Activated CD8-positive, alpha-beta memory T cell treated with anti-CD3 and anti-CD28 coated beads for 4 hours (primary cell): Measurements from ENCODE around the gene ANKRD12.

Source experiments
- DNase-seq, 2 donors: peaks; one replicate each; pipeline ENCODE4 v3.0.0-alpha.2; 2020; ENCODE audit warnings: low read depth in 2 of 2

ANKRD12 gene

GRCh38 chr18:9106094-9106493 lies 30.5 kb upstream of the ANKRD12 start:
- DNase-seq: no peak

- no peak for DNase-seq
Observed at GRCh38 chr18:9106800-9107584, 29.6 kb upstream of the ANKRD12 start.

GRCh38 chr18:9108911-9109310 lies 27.7 kb upstream of the ANKRD12 start:
- no peak for DNase-seq

- no peak for DNase-seq
Observed at GRCh38 chr18:9109523-9109922, 27.1 kb upstream of the ANKRD12 start.

DNA sequence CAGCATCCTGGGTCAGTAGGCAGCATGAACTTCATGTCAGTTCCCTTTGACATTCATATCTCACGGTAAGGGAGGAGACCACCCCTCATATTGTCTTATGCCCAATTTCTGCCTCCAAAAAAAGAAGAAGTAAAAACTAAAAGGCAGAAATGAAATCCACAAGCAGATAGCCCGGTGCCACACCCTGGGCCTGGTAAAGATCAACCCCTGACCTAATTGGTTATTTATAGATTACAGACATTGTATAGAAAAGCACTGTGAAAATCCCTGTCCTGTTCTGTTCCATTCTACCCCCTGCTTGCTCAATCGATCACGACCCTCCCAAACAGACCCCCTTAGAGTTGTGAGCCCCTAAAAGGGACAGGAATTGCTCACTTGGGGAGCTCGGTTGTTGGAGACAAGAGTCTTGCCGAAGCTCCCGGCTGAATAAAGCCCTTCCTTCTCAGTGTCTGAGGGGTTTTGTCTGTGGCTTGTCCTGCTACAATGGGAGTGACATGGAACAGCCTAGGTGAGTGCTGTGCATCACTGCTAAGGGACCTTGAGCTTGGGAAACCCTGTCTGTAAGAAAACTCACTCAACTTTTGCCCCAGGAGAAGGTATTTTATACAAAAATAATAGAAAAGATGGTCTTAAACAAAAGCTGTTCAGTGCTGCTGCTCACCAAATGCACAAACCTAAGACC lies 23.0 kb upstream of the ANKRD12 start:
- DNase-seq: no peak

- DNase-seq: no peak
Observed at GRCh38 chr18:9115984-9116383, 20.6 kb upstream of the ANKRD12 start.

DNA sequence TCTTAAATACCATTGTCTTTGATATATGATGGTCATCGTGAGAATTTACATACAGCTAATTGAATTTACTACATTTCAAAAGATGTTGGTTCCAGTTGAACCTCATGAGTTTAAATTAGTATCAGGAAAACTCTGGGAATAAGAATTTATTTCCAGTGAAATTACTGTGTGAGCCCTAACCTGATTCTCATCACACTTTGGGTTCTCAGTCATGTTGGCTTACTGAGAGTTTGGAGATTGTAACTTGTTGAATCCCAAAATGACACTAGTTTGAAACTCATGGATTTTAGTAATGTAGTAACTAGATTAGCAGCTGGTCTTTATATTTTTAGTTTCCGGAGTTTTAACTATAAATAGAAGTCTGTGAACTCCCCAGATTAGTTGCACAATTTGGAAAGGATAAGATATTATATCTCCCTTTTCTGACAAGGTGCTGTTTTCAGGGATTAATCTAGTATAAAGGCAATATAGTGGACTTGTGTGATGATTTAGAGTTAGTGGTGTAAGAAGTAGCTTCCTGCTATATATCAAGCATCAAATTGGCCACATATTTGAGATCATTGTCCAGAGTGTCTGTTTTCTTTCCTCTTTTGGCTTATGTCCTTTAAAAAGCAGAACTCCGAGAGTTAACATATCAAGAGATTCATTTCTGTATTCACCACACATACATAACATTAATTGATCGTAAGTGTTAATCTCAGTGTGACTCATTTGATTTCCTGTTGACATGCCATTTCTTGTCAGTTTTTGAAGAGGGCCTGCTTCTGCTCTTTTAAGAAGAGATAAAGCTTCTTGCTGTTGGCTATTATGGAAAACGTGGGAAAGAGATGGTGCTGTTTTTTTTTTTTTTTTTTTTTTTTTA lies 18.4 kb upstream of the ANKRD12 start:
- DNase-seq: no peak

- DNase-seq: no peak
Observed at GRCh38 chr18:9120796-9121195, 15.8 kb upstream of the ANKRD12 start.

- no peak for DNase-seq
Observed at GRCh38 chr18:9123520-9123919, 13.1 kb upstream of the ANKRD12 start.

DNA sequence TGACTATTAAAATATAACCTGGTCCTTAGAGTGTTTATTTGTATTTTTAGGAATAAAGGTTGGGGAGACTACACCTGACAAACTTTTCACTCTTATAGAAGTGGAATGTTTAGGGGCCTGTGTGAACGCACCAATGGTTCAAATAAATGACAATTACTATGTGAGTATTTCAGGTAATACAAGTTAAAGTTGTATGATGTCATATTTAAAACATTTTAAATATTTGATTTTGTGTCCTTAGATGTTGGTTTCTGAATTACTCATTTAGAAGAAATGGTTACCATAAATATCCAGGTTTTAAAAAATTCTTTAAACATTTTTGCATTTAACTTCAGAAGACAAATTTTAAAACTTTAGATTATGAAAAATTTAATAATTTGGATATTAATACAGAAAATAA lies 11.8 kb upstream of the ANKRD12 start:
- no peak for DNase-seq

- DNase-seq: no peak
Observed at GRCh38 chr18:9126337-9126736, 10.2 kb upstream of the ANKRD12 start.

- DNase-seq: no peak
Observed at GRCh38 chr18:9130195-9130594, 6.4 kb upstream of the ANKRD12 start.

DNA sequence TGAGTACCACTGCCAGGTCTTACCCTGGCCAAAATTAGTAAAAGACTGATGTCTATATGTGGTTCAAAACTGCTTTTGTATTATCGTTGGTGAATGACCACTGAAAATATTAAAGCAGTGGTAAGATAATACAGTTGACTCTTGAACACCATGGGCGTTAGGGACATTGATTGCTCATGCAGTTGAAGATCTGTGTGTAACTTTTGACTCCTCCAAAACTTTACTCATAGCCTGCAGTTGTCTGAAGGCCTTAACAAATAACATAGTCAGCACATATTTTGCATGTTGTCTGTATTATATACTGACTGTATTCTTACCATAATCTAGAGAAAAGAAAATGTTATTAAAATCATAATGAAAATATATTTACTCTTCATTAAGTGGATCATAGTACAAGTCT lies 5.8 kb upstream of the ANKRD12 start:
- DNase-seq: no peak

- DNase-seq: no peak
Observed at GRCh38 chr18:9132628-9133027, 4.0 kb upstream of the ANKRD12 start.

- no peak for DNase-seq
Observed at GRCh38 chr18:9133225-9133624, 3.4 kb upstream of the ANKRD12 start.

DNA sequence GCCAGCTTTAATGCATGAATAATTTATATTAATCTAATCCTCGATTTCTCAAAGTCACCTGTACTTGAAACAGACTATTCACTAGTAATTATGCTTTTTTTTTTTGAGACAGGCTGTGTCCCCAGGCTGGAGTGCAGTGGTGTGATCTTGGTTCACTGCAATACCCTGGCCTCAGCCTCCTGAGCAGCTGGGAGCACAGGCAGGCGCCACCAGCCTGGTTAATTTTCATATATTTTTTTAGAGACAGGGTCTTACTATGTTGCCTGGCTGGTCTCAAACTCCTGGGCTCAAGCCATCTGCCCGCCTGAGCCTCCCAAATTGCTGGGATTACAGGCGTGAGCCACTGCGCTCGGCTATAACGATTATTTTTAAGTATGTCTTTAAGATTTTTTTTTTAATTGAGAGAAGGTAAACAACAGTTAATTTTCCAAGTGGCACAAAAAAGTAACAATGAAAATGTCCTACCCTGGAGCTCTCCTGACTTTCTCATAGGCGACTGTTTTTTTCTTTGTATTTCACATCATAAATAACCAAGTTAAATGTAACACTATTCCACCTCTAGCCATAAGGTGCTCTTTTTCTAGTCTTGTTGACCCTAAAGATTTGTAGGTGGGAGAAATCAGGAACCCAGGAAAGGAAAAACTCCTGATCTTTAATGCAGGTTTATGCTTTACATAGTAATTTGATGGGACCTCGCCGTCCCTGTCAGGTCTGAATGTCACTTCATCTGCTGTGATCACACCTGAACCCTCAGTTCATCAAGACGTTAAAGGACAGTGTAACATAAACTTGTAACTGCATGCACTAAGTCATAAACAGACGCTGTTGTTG lies 1.3 kb upstream of the ANKRD12 start:
- DNase-seq: no peak

DNA sequence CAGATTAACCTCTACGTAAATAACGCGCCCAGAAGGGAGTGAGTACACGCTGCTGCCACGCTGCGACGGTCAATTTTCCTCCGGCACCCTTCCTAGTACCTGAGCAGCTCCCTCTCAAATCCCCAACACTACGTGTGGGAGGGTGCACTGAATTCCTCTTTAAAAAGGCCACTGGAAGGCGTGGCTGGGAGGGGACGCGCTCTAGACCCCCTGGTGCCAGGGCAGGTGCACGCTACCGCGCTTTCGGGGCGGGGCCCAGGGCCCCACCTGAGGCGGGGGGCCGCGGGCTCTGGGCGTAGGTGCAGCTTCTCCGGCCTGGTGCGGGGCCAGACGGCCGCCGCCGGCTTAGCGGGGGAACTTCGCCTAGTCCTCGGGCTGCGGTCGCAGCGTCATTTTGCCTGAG lies 668 bp upstream of the ANKRD12 start:
- no peak for DNase-seq

GRCh38 chr18:9137168-9138066 lies 836 bp downstream of the ANKRD12 start:
- DNase-seq: peak; percentile 22 to 35

DNA sequence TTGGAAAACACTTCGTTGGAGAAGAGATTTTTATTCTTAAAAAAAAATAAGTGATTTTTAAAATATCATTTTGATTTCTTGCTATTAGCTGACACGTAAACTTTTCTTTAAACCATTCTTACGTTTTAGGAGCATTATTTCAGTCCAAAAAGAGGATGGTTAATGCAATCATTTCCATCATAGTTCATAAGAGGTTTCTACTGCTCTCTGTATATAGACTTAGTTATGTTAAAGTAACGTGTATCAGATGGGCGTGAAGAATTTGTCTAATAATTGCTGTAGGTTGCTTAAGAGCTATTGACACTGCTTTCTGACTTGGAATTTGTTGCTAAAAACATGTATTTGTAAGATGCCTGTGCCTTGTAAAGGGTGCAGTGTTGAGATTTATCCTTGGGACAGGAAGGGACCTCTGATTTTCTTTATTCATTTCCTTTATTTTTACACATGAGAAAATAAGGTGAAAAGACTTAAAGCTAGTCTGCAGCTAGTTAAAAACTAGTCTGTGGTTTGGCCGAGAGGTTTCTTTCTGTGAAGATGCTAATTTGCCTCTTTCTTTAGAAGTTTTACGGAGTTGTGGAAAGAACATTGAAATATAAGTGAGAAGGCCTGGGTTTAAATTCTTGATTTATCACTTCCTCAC lies 2.9 kb downstream of the ANKRD12 start:
- no peak for DNase-seq

- DNase-seq: no peak
Observed at GRCh38 chr18:9140381-9140780, 3.8 kb downstream of the ANKRD12 start.
